ENCODE measurements around the gene EPS15.

DNA sequence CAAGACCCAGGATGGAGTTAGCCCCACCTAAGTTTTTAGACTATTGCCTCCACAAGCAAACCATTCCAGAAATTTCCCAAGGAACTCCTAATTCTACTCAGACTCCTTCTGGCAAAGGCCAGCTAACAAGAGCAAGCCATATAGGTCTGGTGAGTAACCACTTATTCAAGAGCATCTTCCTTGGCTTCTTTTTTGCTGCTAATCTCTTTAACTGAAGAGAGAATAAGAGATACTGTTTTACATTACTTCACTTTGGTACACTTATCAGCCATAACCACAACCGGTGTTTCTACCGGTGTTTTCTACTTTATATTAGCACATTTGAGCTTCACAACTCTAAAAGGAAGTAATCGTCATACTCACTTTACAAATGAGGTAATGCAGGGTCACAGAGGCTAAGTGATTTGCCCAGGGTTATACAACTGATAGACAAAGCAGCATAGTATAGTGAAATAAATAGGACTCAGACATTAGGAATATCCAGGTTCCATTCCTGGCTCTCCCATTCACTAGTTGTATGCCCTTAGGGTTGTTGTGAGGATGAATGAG is 1.7 kb upstream of the EPS15 start:
- TF ChIP-seq, protein P1, sequence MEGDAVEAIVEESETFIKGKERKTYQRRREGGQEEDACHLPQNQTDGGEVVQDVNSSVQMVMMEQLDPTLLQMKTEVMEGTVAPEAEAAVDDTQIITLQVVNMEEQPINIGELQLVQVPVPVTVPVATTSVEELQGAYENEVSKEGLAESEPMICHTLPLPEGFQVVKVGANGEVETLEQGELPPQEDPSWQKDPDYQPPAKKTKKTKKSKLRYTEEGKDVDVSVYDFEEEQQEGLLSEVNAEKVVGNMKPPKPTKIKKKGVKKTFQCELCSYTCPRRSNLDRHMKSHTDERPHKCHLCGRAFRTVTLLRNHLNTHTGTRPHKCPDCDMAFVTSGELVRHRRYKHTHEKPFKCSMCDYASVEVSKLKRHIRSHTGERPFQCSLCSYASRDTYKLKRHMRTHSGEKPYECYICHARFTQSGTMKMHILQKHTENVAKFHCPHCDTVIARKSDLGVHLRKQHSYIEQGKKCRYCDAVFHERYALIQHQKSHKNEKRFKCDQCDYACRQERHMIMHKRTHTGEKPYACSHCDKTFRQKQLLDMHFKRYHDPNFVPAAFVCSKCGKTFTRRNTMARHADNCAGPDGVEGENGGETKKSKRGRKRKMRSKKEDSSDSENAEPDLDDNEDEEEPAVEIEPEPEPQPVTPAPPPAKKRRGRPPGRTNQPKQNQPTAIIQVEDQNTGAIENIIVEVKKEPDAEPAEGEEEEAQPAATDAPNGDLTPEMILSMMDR (optimal IDR thresholded peaks at IDR 0.05 in 1 of 3, IDR thresholded peaks at IDR 0.05 in 1 of 3, conservative IDR thresholded peaks at IDR 0.05 in 1 of 3; ENCODE audit: extremely low read depth in 1 of 3, insufficient read depth in 2 of 3, low read length in 3 of 3), result no peak
- no peak for TF ChIP-seq EZH2 (IDR thresholded peaks at IDR 0.05; ENCODE audit: low read length)

All from keratinocyte (primary cell).